Body of pancreas (tissue), 4 donors: Measurements from ENCODE around the gene CKS1B.

ENCODE experiments used
- CTCF ChIP-seq, 7 experiments: fragments of 450-650 bp in 4 of 7; fragments of 200-600 bp in 3 of 7; sonication (generic) in 3 of 7; IDR thresholded peaks; one replicate each; pipeline ENCODE4 v1.5.1; 2016 to 2019; ENCODE audit warnings: antibody characterized with exemption in 7 of 7
- POLR2A ChIP-seq, 3 donors: fragments of 450-650 bp; IDR thresholded peaks; one replicate each; pipeline ENCODE4 v1.6.1; 2016; ENCODE audit warnings: antibody characterized with exemption in 3 of 3, mild to moderate bottlenecking in 2 of 3

- TF ChIP-seq CTCF (IDR thresholded peaks at IDR 0.05): no peak
- no peak for TF ChIP-seq POLR2A (IDR thresholded peaks at IDR 0.05)
Measured at GRCh38 chr1:155001425-155001674, 26.9 kb downstream of the CKS1B start.
